DMS153 treated with DMSO at 0.1 percent for 48 hours (cell line): Measurements from ENCODE around the gene OSTF1.

Source experiments
- DNase-seq: peaks from one replicate; lab custom pipeline; 2025; ENCODE audit not compliant: unreplicated experiment; lab: John Stamatoyannopoulos, UW

The OSTF1 gene

GRCh38 chr9:75161116-75161857 lies 73.0 kb downstream of the OSTF1 start:
- DNase-seq: no peak

- no peak for DNase-seq
Observed at GRCh38 chr9:75163764-75164163, 75.5 kb downstream of the OSTF1 start.

GRCh38 chr9:75164573-75164972 lies 76.3 kb downstream of the OSTF1 start:
- no peak for DNase-seq

- no peak for DNase-seq
Observed at GRCh38 chr9:75167281-75167680, 79.0 kb downstream of the OSTF1 start.

GRCh38 chr9:75168270-75169178 lies 80.2 kb downstream of the OSTF1 start:
- no peak for DNase-seq

- no peak for DNase-seq
Observed at GRCh38 chr9:75169623-75170022, 81.3 kb downstream of the OSTF1 start.

- DNase-seq: no peak
Observed at GRCh38 chr9:75170898-75171360, 82.6 kb downstream of the OSTF1 start.

GRCh38 chr9:75175395-75175794 lies 87.1 kb downstream of the OSTF1 start:
- DNase-seq: no peak

GRCh38 chr9:75176037-75176436 lies 87.7 kb downstream of the OSTF1 start:
- no peak for DNase-seq

GRCh38 chr9:75181750-75182149 lies 93.4 kb downstream of the OSTF1 start:
- DNase-seq: no peak

GRCh38 chr9:75183306-75183705 lies 95.0 kb downstream of the OSTF1 start:
- DNase-seq: no peak

GRCh38 chr9:75184471-75184870 lies 96.2 kb downstream of the OSTF1 start:
- no peak for DNase-seq

GRCh38 chr9:75185585-75186170 lies 97.4 kb downstream of the OSTF1 start:
- no peak for DNase-seq

- no peak for DNase-seq
Observed at GRCh38 chr9:75186767-75187380, 98.6 kb downstream of the OSTF1 start.

GRCh38 chr9:75188756-75189155 lies 100.4 kb downstream of the OSTF1 start:
- no peak for DNase-seq

- DNase-seq: no peak
Observed at GRCh38 chr9:75190762-75191161, 102.4 kb downstream of the OSTF1 start.
